ENCODE data around the gene NME7. TPM values are rescaled to one million over a fixed set of nuclear protein-coding genes. Genes with fewer than 3 reads are reported as not detected.

NME7 gene
- polyA plus RNA-seq, 1 experiment: 7.5 TPM

- ChIA-PET POLR2A (no interaction called here), CTCF (no interaction called here)
- H3K36me3 ChIP-seq (ENCODE audit: control insufficient read depth, insufficient read depth, low read length): no peaks in the 10 kb centered on the region
- H3K27me3 ChIP-seq (ENCODE audit: control insufficient read depth, insufficient read depth, low read length): no peaks in the 10 kb centered on the region
- H3K4me3 ChIP-seq (ENCODE audit: low read depth, low read length): no peak overlapping the region
- TF ChIP-seq, protein P1, sequence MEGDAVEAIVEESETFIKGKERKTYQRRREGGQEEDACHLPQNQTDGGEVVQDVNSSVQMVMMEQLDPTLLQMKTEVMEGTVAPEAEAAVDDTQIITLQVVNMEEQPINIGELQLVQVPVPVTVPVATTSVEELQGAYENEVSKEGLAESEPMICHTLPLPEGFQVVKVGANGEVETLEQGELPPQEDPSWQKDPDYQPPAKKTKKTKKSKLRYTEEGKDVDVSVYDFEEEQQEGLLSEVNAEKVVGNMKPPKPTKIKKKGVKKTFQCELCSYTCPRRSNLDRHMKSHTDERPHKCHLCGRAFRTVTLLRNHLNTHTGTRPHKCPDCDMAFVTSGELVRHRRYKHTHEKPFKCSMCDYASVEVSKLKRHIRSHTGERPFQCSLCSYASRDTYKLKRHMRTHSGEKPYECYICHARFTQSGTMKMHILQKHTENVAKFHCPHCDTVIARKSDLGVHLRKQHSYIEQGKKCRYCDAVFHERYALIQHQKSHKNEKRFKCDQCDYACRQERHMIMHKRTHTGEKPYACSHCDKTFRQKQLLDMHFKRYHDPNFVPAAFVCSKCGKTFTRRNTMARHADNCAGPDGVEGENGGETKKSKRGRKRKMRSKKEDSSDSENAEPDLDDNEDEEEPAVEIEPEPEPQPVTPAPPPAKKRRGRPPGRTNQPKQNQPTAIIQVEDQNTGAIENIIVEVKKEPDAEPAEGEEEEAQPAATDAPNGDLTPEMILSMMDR (IDR thresholded peaks at IDR 0.05; ENCODE audit: insufficient read depth, low read depth, low read length): no peak
- DNase-seq (ENCODE audit: low read depth): no peak
Measured at GRCh38 chr1:169122976-169123375, 244.6 kb downstream of the NME7 start.

DNA sequence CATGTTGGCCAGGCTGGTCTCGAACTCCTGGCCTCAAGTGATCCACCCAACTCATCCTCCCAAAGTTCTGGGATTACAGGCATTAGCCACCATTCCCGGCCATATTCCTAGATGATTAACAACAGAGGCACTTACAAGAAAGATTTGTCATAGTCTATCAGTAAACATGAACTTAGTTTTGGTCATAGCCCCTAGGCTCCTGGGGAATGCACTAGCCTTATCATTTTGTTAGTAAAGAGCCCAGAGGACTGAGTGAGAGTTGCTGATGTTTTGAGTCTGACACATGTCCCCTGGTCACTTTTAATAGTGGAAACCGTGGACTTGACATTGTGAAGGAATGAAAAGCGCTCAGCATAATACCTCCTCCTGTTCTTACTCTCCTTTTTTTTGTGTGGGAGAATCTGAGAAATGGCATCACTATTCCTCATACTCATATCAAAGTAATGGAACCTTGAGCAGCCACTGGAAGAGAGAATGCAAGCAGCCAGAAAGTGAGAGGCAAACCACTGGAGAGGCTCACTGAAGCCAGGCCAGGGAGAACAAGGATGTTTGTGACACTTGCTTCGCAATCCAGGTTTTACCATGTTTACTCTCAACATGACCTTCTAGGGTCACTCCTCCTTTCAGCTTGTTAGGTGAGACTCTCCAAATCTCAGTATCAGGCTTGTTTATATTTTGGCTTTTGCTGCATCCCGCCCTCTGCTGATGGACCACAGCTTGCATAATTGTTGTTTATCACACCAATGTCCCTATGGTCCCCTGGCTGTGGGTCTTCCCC, 246.3 kb downstream of the NME7 start:
- no peak for DNase-seq (ENCODE audit: low read depth)
- ChIA-PET CTCF (no interaction called here), POLR2A (no interaction called here)
- no peaks in the 10 kb centered on the region for H3K36me3 ChIP-seq (ENCODE audit: control insufficient read depth, insufficient read depth, low read length)
- TF ChIP-seq, protein P1 (IDR thresholded peaks at IDR 0.05; ENCODE audit: insufficient read depth, low read depth, low read length): no peak
- no peaks in the 10 kb centered on the region for H3K27me3 ChIP-seq (ENCODE audit: control insufficient read depth, insufficient read depth, low read length)
- no peak overlapping the region for H3K4me3 ChIP-seq (ENCODE audit: low read depth, low read length)

DNA sequence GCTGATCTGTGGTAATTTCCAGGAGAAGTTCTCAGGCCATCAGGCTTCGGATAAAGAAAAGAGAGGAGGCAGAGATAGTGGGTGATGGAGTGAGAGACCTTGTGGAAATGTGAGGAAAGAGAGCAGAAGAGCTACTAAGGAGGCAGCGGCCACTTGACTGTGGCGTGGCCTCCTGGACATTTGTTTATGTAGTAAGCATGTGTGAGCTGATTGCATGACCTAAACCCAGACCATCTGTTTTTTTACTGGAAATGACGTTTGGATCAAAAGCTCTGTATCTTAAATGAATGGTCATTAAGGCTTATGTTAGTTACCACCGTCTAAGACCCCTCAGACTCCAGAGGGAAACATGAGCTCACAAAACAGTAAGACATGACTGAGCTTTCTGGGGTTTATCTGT, 247.5 kb downstream of the NME7 start:
- TF ChIP-seq, protein P1 (IDR thresholded peaks at IDR 0.05; ENCODE audit: insufficient read depth, low read depth, low read length): no peak
- H3K4me3 ChIP-seq (ENCODE audit: low read depth, low read length): no peak overlapping the region
- H3K36me3 ChIP-seq (ENCODE audit: control insufficient read depth, insufficient read depth, low read length): no peaks in the 10 kb centered on the region
- no peak for DNase-seq (ENCODE audit: low read depth)
- no peaks in the 10 kb centered on the region for H3K27me3 ChIP-seq (ENCODE audit: control insufficient read depth, insufficient read depth, low read length)
- ChIA-PET POLR2A (no interaction called here), CTCF (no interaction called here)

DNA sequence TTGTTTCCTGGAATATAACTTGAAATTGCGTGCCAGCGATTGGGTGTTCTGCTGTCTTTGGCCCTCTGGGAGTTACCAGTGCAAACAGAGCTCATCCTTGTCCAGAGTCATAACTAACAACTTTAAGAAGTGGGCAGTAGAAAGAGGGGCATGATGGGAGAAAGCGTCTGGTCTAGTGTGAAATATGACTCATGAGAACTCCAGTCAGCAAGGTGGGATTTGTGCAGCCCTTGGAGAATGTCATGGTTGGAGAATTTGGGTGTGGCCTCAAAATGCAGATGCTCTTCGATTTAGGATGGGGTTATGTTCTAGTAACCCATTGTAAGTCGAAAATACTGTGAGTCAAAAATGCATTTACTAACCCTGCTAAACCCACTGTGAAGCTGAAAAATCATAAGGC, 248.2 kb downstream of the NME7 start:
- H3K36me3 ChIP-seq (ENCODE audit: control insufficient read depth, insufficient read depth, low read length): no peaks in the 10 kb centered on the region
- no peaks in the 10 kb centered on the region for H3K27me3 ChIP-seq (ENCODE audit: control insufficient read depth, insufficient read depth, low read length)
- no peak for DNase-seq (ENCODE audit: low read depth)
- ChIA-PET CTCF (interaction anchor here (0.6 to 1.1 kb wide), 2 partner anchors 14 to 15 kb away, joined by 3 to 4 read pairs; no protein-coding TSS in a partner anchor), POLR2A (interaction anchor here (0.5 kb wide), 1 partner anchor 18 kb away, joined by 3 read pairs; no protein-coding TSS in a partner anchor)
- H3K4me3 ChIP-seq (ENCODE audit: low read depth, low read length): no peak overlapping the region
- TF ChIP-seq, protein P1 (IDR thresholded peaks at IDR 0.05; ENCODE audit: insufficient read depth, low read depth, low read length): no peak

DNA sequence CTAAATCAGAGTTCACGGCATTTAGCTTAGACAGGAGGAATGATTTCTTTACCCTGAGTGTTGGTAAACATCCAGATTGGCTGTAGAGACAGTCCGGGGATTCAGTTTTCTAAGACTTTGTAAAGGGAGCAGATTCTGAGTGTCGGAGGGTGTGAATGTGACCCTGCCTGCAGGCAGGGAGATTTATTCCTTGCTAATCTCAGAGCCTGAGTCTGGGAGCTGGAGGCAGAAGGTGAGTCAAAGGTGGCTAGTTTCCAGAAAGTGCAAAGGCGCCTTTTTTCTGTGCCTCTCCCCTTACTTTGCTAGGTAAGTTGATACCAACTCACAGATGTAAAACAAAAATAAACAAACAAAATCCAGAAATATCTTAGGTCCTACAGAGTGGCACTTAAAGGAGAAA, 249.4 kb downstream of the NME7 start:
- DNase-seq (ENCODE audit: low read depth): no peak
- H3K36me3 ChIP-seq (ENCODE audit: control insufficient read depth, insufficient read depth, low read length): no peaks in the 10 kb centered on the region
- no peak overlapping the region for H3K4me3 ChIP-seq (ENCODE audit: low read depth, low read length)
- no peaks in the 10 kb centered on the region for H3K27me3 ChIP-seq (ENCODE audit: control insufficient read depth, insufficient read depth, low read length)
- ChIA-PET CTCF (interaction anchor here (0.7 to 1.8 kb wide), 3 partner anchors 9 to 99 kb away, joined by 3 to 6 read pairs (median 5); no protein-coding TSS in a partner anchor), POLR2A (no interaction called here)
- TF ChIP-seq, protein P1 (IDR thresholded peaks at IDR 0.05; ENCODE audit: insufficient read depth, low read depth, low read length): no peak
